ENCODE results near the gene CMTM3. TPM values are rescaled to one million over a fixed set of nuclear protein-coding genes. Genes with fewer than 3 reads are reported as not detected.

The CMTM3 gene
- total RNA-seq, 1 experiment from 2014 or later = 39.2 TPM

DNA sequence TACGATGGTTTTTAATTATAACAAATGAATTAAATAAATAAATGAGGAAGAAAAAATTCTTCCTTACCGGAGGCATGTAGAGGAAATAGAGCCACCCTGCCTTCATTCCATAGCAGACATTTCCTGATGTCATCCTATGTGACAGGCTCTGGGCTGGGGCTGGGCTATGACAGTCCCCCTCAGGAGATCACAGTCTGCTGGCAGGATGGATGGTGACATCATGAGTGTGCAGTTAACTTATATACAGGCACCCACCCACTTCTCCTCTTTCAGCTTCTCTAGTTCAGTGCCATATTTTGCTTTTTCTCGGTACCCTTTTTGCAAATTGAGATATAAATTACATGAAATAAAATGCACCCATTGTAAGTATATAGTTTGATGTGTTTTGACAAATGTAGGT is 6.4 kb upstream of the CMTM3 start:
- H3K9ac ChIP-seq (ENCODE audit: extremely low read depth, insufficient read length, low read length) = no peak overlapping the region
- H4K20me1 ChIP-seq (ENCODE audit: control insufficient read depth, insufficient read depth, insufficient read length) = no peaks in the 10 kb centered on the region
- H3K79me1 ChIP-seq (ENCODE audit: insufficient read depth, low read depth, low read length, poor library complexity, severe bottlenecking) = no peaks in the 10 kb centered on the region
- no peak overlapping the region for H4K91ac ChIP-seq (ENCODE audit: insufficient read length, low read depth, low read length)
- no peak overlapping the region for H2BK5ac ChIP-seq (ENCODE audit: insufficient read length, low read length)
- DNase-seq = no peak
- WGBS (ENCODE audit: extremely low coverage, insufficient read length, low lambda C conversion rate) = no CpG with 5 or more reads among the region's 3 CpGs
- H2BK20ac ChIP-seq (ENCODE audit: low read depth, low read length, poor library complexity, severe bottlenecking) = no peak overlapping the region
- H3K9me3 ChIP-seq (ENCODE audit: control insufficient read depth, low read depth, low read length) = no peaks in the 10 kb centered on the region
- Mint-ChIP-seq H3K4me1 (peaks cover 0 to 4% of the 10 kb centered on the region in 2 experiments; a peak in 3 of 4 replicates), H3K27ac (no peak overlapping the region), H3K9me3 (no peaks in the 10 kb centered on the region), H3K4me3 (no peak overlapping the region), H3K27me3 (ENCODE audit: low read depth) (peaks cover 7% of the 10 kb centered on the region; the same call in 1 of the 2 replicates), H3K36me3 (ENCODE audit: insufficient read depth in 1 of 3, low read depth in 3 of 3) (no peaks in the 10 kb centered on the region)
- H2BK15ac ChIP-seq (ENCODE audit: low read depth, low read length) = no peak overlapping the region
- H3T11ph ChIP-seq (ENCODE audit: low read length) = no peak overlapping the region
- no peak overlapping the region for H4K5ac ChIP-seq (ENCODE audit: insufficient read length, low read depth, low read length)
- no peak overlapping the region for H4K8ac ChIP-seq (replicated peaks; ENCODE audit: insufficient read length, low read depth, low read length)
- no peak overlapping the region for H2BK12ac ChIP-seq (ENCODE audit: insufficient read length, low read depth, low read length)
- no peak overlapping the region for H2AK5ac ChIP-seq (ENCODE audit: insufficient read length, low read length)
- no peak overlapping the region for H2AFZ ChIP-seq (ENCODE audit: low read length)
- no peak overlapping the region for H3K56ac ChIP-seq (ENCODE audit: insufficient read length, low read depth, low read length)
- H3K14ac ChIP-seq (ENCODE audit: insufficient read depth, low read length) = no peak overlapping the region
- no peak overlapping the region for H3K23ac ChIP-seq (ENCODE audit: insufficient read length, low read depth, low read length)
- no peak overlapping the region for H3K18ac ChIP-seq (ENCODE audit: insufficient read length, low read depth, low read length)
- H3K79me2 ChIP-seq (ENCODE audit: insufficient read depth, low read length) = no peaks in the 10 kb centered on the region
- H3K4ac ChIP-seq (ENCODE audit: low read depth, low read length) = no peak overlapping the region
- H3K27ac ChIP-seq (ENCODE audit: insufficient read length, low read depth, low read length) = no peak overlapping the region
- no peaks in the 10 kb centered on the region for H3K4me1 ChIP-seq (ENCODE audit: insufficient read depth, low read length)
- TF ChIP-seq, protein P1, sequence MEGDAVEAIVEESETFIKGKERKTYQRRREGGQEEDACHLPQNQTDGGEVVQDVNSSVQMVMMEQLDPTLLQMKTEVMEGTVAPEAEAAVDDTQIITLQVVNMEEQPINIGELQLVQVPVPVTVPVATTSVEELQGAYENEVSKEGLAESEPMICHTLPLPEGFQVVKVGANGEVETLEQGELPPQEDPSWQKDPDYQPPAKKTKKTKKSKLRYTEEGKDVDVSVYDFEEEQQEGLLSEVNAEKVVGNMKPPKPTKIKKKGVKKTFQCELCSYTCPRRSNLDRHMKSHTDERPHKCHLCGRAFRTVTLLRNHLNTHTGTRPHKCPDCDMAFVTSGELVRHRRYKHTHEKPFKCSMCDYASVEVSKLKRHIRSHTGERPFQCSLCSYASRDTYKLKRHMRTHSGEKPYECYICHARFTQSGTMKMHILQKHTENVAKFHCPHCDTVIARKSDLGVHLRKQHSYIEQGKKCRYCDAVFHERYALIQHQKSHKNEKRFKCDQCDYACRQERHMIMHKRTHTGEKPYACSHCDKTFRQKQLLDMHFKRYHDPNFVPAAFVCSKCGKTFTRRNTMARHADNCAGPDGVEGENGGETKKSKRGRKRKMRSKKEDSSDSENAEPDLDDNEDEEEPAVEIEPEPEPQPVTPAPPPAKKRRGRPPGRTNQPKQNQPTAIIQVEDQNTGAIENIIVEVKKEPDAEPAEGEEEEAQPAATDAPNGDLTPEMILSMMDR (conservative IDR thresholded peaks at IDR 0.05) = no peak
- no peak overlapping the region for H3K4me2 ChIP-seq (ENCODE audit: insufficient read depth, insufficient read length, low read length)
- no peaks in the 10 kb centered on the region for H3K27me3 ChIP-seq (ENCODE audit: insufficient read depth, low read length)
- no peaks in the 10 kb centered on the region for H3K23me2 ChIP-seq (ENCODE audit: insufficient read length, low read depth, low read length, poor library complexity, severe bottlenecking)
- H2BK120ac ChIP-seq (ENCODE audit: low read depth, low read length, poor library complexity, severe bottlenecking) = no peak overlapping the region
